Right renal cortex interstitium (tissue), 3 donors: ENCODE results near the gene RAPSN. TPM values are rescaled to one million over a fixed set of nuclear protein-coding genes. Genes with fewer than 3 reads are reported as not detected.

Experiments used
- DNase-seq, 3 donors: peaks; one replicate each; pipeline ENCODE4 v3.0.0-alpha.2; 2013; ENCODE audit warnings: low read depth in 3 of 3, low spot score in 2 of 3
- polyA plus RNA-seq, 3 donors: library from polyadenylated mRNA; unstranded; fragments of 120-200 nt; gene quantifications; one replicate each; pipeline ENCODE4 v1.2.1, GENCODE V29; 2013; ENCODE audit not compliant: insufficient read length in 3 of 3

The RAPSN gene
- polyA plus RNA-seq, 3 donors: 0.13 to 0.14 TPM; not detected in 1

DNA sequence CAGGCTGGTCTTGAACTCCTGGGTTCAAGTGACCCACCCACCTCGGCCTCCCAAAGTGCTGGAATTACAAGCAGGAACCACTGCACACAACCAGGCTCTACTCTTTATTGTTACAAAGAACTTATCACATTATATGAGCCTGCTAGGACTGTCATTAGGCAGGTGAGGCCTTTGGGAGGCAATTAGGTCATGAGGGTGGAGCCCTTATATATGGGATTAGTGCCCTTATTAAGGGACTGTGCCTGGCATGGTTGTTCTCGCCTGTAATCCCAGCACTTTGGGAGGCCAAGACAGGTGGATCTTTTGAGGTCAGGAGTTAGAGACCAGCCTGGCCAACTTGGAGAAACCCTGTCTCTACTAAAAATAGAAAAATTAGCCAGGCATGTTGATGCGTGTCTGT is 12.2 kb downstream of the RAPSN start:
- DNase-seq: no peak

GRCh38 chr11:47435687-47436086 is 13.2 kb downstream of the RAPSN start:
- no peak for DNase-seq

DNA sequence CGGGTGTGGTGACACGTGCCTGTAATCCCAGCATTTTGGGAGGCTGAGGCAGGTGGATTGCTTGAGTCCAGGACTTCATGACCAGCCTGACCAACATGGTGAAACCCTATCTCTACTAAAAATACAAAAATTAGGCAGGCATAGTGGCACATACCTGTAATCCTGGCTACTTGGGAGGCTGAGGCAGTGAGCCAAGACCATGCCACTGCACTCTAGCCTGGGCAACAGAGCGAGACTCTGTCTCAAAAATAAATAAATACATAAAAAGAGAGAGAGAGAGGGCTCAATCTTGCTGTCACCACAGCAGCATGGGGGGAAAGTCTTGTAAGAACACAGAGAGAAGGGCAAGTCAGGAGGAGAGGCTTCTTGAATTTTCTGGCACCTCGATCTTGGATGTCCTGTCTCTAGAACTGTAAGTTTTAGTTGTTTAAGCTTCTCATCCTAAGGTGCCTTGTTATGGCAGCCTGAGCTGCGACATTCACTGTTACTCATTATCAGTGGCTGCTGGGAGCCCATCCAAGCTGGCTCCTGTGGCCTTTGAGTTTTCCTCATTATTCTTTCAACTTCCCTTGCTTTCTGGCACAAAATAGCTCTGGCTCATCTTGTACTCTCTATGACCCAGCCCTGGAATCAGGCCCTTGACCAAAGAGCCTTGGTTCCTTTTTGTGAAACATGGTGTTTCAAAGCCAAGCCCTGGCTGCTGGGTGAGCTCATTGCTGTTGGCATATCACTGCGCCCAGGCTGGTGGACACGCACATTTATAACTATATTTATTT is 14.7 kb downstream of the RAPSN start:
- no peak for DNase-seq

GRCh38 chr11:47433157-47433556 is 15.8 kb downstream of the RAPSN start:
- DNase-seq: no peak

DNA sequence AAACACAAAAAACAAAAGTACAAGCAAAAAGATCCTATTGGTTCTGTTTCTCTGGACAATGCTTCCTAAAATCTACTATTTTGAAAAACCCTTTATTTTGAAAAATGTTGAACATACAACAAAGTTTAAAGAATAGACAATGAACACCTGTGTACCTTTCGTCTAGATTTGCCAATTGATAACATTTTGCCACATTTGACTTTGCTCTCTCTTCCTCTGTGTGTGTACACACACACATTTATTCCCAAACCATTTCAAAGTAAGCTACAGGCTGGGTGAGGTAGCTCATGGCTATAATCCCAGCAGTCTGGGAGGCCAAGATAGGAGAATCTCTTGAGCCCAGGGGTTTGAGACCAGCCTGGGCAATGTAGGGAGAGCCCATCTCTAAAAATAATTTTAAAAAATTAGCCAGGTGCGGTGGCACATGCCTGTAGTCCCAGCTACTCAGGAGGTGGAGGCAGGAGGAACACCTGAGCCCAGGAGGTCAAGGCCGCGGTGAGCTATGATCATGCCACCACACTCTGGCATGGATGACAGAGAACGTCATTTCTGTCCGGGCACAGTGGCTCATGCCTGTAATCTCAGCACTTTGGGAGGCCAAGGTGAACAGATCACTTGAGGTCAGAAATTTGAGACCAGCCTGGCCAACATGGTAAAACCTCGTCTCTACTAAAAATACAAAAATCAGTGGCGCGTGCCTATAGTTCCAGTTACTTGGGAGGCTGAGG is 17.4 kb downstream of the RAPSN start:
- no peak for DNase-seq

DNA sequence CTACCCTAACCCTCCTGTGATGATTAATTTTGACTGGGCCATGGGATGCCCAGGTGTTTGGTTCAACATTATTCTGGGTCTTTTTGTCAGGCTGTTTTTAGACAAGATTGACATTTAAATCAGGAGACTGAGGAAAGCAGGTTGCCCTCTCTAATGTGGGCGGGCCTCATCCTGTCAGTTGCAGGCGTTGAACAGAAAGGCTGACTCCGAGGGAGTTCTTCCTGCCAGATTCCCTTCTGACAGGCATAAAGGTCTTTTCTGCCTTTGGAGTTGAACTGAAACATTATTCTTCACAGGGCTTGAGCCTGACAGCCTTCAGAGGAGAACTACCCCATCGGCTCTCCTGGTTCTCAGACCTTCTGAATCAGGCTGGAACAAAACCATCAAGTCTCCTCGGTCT is 18.4 kb downstream of the RAPSN start:
- no peak for DNase-seq

DNA sequence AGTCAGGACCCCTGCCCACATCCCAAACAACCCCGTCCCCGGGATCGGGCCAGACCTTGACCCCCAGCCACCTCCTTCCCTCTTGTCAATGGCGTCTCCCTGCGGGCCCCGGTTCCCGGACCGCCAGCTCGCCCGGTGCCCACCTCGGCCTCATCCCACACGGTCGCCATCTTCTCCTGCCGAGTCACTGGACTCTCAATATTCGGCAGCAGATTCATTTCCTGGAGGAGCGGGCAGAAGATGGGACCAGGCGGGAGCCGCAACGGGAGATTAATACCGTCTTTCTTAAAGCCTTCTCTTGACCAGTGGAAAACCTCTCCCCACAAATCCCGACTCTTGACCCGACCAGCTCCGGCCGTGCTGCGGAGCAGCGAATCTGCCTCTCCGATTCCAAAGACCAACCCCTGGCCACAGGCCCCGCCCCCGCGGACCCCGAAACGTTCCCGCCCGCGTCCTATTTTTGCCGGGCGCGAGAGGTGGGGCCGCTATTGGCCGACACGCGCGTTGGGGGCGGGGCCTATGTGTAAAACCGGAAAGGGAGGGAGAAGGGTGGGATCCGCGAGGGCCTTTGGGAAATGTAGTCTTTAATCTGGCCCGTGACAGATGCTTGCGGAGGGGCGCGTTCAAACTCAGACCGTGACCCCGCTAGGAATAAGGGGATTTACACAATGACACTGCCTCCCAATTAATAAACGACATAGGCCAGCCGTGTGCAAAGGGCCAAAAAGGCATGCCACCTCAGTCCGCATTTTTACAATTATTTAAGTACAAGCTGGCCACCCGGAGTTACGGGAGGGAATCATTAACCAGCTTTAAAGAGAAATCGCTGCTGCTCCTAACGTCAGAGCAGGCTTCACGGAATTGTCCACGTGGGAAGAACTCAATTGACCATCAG is 22.6 kb downstream of the RAPSN start, which contains the start of gene PSMC3:
Gene PSMC3, minus strand, starts transcription at position 378 of the 895 bp plus-strand sequence. Its CDS starts 160 bp downstream, at position 218.
- DNase-seq: peak; percentile 91 to 96 (median 95)

DNA sequence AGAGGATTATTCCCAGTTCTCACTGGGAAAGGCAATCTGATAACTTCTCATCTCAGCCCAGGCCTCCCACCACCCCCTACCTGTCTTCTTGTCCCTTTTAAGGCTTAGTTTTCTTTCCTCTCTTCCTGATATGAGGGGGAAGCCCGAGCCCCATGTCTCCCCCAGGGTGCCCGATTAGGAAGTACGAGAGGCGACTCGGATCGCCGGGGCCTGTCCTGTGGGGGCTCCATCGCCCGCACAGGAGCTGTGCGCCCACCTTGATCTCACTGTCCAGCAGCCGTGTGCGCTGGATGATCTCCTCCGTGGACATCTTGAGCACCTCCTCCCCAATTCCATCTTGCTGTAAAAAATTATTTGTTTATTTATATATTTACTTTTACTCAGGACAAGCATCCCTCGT is 23.3 kb downstream of the RAPSN start:
- no peak for DNase-seq

GRCh38 chr11:47418454-47419259 is 30.3 kb downstream of the RAPSN start:
- no peak for DNase-seq

GRCh38 chr11:47417712-47418111 is 31.2 kb downstream of the RAPSN start:
- DNase-seq: no peak

DNA sequence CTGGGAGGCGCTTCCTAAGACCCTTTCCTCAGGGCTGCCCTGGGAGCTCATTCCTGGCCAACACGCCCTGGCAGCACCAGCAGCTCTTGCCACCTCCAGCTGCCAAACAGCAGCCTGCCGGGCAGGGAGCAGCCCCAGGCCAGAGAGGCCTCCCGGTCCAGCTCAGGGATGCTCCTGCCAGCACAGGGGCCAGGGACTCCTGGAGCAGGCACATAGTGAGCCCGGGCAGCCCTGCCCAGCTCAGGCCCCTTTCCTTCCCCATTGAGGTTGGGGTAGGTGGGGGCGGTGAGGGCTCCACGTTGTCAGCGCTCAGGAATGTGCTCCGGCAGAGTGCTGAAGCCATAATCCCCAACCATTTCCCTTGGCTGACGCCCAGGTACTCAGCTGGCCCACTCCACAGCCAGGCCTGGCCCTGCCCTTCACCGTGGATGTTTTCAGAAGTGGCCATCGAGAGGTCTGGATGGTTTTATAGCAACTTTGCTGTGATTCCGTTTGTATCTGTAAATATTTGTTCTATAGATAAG is 32.9 kb downstream of the RAPSN start:
- DNase-seq: no peak

- no peak for DNase-seq
Observed at GRCh38 chr11:47415091-47415854, 33.7 kb downstream of the RAPSN start.

DNA sequence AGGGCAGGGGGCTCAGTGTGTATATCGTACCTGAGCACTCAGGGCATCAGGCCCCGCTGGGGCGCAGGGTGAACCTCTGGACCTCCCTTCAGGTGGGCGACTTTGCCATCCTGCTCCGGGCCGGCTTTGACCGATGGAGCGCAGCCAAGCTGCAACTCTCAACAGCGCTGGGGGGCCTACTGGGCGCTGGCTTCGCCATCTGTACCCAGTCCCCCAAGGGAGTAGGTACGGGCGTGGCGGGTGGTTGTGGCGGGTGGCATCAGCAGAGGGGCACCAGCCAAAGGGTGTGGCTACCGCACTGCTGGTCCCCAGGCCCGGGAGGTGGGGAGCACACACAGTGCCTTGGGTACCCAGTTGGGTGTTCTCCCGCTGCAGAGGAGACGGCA is 34.3 kb downstream of the RAPSN start:
- no peak for DNase-seq

GRCh38 chr11:47413908-47414684 is 34.8 kb downstream of the RAPSN start:
- DNase-seq: no peak

GRCh38 chr11:47413351-47413750 is 35.6 kb downstream of the RAPSN start:
- no peak for DNase-seq

DNA sequence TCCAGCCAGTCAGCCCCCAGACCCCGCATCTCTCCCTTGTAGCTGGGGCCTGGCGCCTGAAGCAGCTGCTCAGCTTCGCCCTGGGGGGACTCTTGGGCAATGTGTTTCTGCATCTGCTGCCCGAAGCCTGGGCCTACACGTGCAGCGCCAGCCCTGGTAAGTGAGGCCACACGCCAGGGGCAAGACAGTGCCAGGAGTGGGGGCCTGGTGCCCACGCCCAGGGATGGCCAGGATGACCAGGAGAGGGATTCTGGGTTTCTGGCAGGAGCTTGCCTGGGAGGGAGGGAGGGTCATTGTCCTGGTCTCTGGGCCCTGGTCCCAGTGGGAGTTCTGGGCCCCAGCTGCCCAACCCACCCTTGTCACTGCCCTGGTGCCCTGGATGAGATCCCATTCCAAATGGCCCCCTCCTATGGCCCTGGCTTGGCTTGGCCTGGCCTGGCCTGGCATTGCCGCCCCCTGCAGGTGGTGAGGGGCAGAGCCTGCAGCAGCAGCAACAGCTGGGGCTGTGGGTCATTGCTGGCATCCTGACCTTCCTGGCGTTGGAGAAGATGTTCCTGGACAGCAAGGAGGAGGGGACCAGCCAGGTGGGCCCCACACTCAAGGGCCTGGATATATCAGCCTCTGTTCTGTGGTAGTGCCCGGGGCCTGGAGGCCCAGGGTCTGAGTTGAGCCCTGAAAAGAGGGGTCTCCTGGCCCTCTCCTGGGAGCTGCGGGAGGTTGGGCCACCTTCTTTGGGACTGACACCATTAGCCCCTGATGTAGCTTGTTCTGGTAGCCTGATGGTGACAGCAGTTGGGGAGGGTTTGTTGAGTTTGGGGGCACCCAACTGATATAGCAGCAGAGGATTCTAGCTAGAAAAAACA is 36.8 kb downstream of the RAPSN start:
- DNase-seq: no peak
